ENCODE results near the gene ITPKA. TPM values are rescaled to one million over a fixed set of nuclear protein-coding genes. Genes with fewer than 3 reads are reported as not detected.

Gene ITPKA
- total and polyA plus RNA-seq, 2 donors (not counting 1 experiment from before 2014, with no cell fraction given): 0.22 TPM; not detected in 1

DNA sequence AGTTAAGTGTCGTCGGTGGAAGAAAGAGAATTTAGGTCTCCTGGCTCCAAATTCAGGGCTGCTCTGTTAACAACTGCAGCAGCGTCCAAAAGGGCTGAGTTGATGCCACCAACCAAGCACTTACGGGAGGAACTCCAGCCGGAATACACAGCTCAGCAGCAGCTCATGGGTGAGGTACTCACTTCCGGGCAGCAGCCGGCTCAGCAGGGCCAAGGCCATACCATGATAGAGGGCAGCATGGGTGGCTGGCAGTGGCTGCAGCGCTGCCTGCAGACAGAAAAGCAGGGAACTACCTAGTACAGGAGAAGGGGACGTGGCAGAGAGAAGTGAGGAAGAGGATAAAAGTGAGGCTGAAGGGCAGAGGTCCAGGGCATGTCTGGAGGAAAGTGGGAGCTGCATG, 27.9 kb downstream of the ITPKA start:
- Histone ChIP-seq H3K27me3 (replicated peaks in 1 of 4; ENCODE audit: control extremely low read depth in 1 of 4, control insufficient read depth in 3 of 4, insufficient read depth in 4 of 4, low read length in 3 of 4) (no peaks in the 10 kb centered on the region), H3K9ac (ENCODE audit: low read length) (no peak overlapping the region), H3K4me3 (ENCODE audit: control extremely low read depth in 1 of 5, extremely low read depth in 1 of 5, insufficient read depth in 1 of 5, low read depth in 2 of 5, low read length in 4 of 5) (no peak overlapping the region), H3K27ac (ENCODE audit: low read length in 2 of 2) (no peak overlapping the region), H3K4me2 (replicated peaks; ENCODE audit: low read depth, low read length, poor library complexity, severe bottlenecking) (no peak overlapping the region), H3K4me1 (ENCODE audit: control insufficient read depth in 2 of 2, insufficient read depth in 2 of 2, low read length in 2 of 2) (no peaks in the 10 kb centered on the region), H2AFZ (ENCODE audit: insufficient read depth, low read depth, low read length, poor library complexity, severe bottlenecking) (no peak overlapping the region), H3K9me3 (ENCODE audit: control extremely low read depth in 1 of 3, control insufficient read depth in 2 of 3, insufficient read depth in 1 of 3, low read length in 2 of 3) (no peaks in the 10 kb centered on the region), H3K79me2 (ENCODE audit: control insufficient read depth, insufficient read depth, low read length) (no peaks in the 10 kb centered on the region), H4K20me1 (ENCODE audit: control insufficient read depth, insufficient read depth, low read length, poor library complexity, severe bottlenecking) (no peaks in the 10 kb centered on the region), H3K36me3 (replicated peaks in 1 of 2; ENCODE audit: control extremely low read depth in 1 of 2, control insufficient read depth in 1 of 2, extremely low read depth in 1 of 2, insufficient read depth in 2 of 2, low read length in 1 of 2) (peaks cover 0 to 13% of the 10 kb centered on the region in 2 experiments)
- intact Hi-C loops (cut with micrococcal nuclease): no loop called here
- Mint-ChIP-seq H3K27me3 (no peaks in the 10 kb centered on the region), H3K9me3 (ENCODE audit: insufficient read depth) (no peaks in the 10 kb centered on the region), H3K4me1 (no peaks in the 10 kb centered on the region), H3K4me3 (no peak overlapping the region), H3K27ac (no peak overlapping the region)
- no peak for DNase-seq
- TF ChIP-seq, protein P1, sequence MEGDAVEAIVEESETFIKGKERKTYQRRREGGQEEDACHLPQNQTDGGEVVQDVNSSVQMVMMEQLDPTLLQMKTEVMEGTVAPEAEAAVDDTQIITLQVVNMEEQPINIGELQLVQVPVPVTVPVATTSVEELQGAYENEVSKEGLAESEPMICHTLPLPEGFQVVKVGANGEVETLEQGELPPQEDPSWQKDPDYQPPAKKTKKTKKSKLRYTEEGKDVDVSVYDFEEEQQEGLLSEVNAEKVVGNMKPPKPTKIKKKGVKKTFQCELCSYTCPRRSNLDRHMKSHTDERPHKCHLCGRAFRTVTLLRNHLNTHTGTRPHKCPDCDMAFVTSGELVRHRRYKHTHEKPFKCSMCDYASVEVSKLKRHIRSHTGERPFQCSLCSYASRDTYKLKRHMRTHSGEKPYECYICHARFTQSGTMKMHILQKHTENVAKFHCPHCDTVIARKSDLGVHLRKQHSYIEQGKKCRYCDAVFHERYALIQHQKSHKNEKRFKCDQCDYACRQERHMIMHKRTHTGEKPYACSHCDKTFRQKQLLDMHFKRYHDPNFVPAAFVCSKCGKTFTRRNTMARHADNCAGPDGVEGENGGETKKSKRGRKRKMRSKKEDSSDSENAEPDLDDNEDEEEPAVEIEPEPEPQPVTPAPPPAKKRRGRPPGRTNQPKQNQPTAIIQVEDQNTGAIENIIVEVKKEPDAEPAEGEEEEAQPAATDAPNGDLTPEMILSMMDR (IDR thresholded peaks at IDR 0.05): no peak
- TF ChIP-seq EZH2 (IDR thresholded peaks at IDR 0.05; ENCODE audit: borderline replicate concordance, insufficient read depth, low read depth, low read length, poor library complexity, severe bottlenecking): no peak
- POLR2A ChIA-PET: no interaction called here
- no peak for ATAC-seq (ENCODE audit: low read depth)
- CTCF ChIA-PET: no interaction called here
- 98% methylated on average over 9 of the region's 9 CpGs for WGBS (ENCODE audit: insufficient coverage)

GRCh38 chr15:41523097-41523496, 29.4 kb downstream of the ITPKA start:
- DNase-seq (no peak), ATAC-seq (ENCODE audit: low read depth) (no peak)
- TF ChIP-seq EZH2 (IDR thresholded peaks at IDR 0.05; ENCODE audit: borderline replicate concordance, insufficient read depth, low read depth, low read length, poor library complexity, severe bottlenecking): no peak
- TF ChIP-seq, protein P1 (IDR thresholded peaks at IDR 0.05): no peak
- POLR2A ChIA-PET: no interaction called here
- H3K4me2 ChIP-seq (replicated peaks; ENCODE audit: low read depth, low read length, poor library complexity, severe bottlenecking): no peak overlapping the region
- H3K27me3 Mint-ChIP-seq: no peaks in the 10 kb centered on the region
- no peaks in the 10 kb centered on the region for H3K4me1 ChIP-seq (ENCODE audit: control insufficient read depth in 2 of 2, insufficient read depth in 2 of 2, low read length in 2 of 2)
- intact Hi-C loops (cut with micrococcal nuclease): no loop called here
- CTCF ChIA-PET: no interaction called here
- H2AFZ ChIP-seq (ENCODE audit: insufficient read depth, low read depth, low read length, poor library complexity, severe bottlenecking): no peak overlapping the region
- H4K20me1 ChIP-seq (ENCODE audit: control insufficient read depth, insufficient read depth, low read length, poor library complexity, severe bottlenecking): no peaks in the 10 kb centered on the region
- WGBS (ENCODE audit: insufficient coverage): 98% methylated on average over 5 of the region's 5 CpGs
- no peaks in the 10 kb centered on the region for H3K9me3 ChIP-seq (ENCODE audit: control extremely low read depth in 1 of 3, control insufficient read depth in 2 of 3, insufficient read depth in 1 of 3, low read length in 2 of 3)
- H3K4me3 Mint-ChIP-seq: no peak overlapping the region
- H3K27ac Mint-ChIP-seq: no peak overlapping the region
- H3K27me3 ChIP-seq (replicated peaks in 1 of 4; ENCODE audit: control extremely low read depth in 1 of 4, control insufficient read depth in 3 of 4, insufficient read depth in 4 of 4, low read length in 3 of 4): no peaks in the 10 kb centered on the region
- no peaks in the 10 kb centered on the region for H3K4me1 Mint-ChIP-seq
- no peak overlapping the region for H3K27ac ChIP-seq (ENCODE audit: low read length in 2 of 2)
- no peaks in the 10 kb centered on the region for H3K79me2 ChIP-seq (ENCODE audit: control insufficient read depth, insufficient read depth, low read length)
- H3K4me3 ChIP-seq (ENCODE audit: control extremely low read depth in 1 of 5, extremely low read depth in 1 of 5, insufficient read depth in 1 of 5, low read depth in 2 of 5, low read length in 4 of 5): no peak overlapping the region
- H3K36me3 ChIP-seq (replicated peaks in 1 of 2; ENCODE audit: control extremely low read depth in 1 of 2, control insufficient read depth in 1 of 2, extremely low read depth in 1 of 2, insufficient read depth in 2 of 2, low read length in 1 of 2): peaks cover 4 to 24% of the 10 kb centered on the region in 2 experiments
- no peaks in the 10 kb centered on the region for H3K9me3 Mint-ChIP-seq (ENCODE audit: insufficient read depth)
- no peak overlapping the region for H3K9ac ChIP-seq (ENCODE audit: low read length)

Data from B cell (primary cell).